C4-2B (cell line): ENCODE measurements around the gene PYCR2.
"Not testable (repeated sequence)": the region's sequence is repeated elsewhere in the genome, so short reads cannot be mapped to it uniquely, and the experiment has no call there.

Experiments used
- H3K27ac ChIP-seq: fragments of 450-650 bp; 2 replicates; pipeline ENCODE4 v1.5.1; 2017
- CTCF ChIP-seq: fragments of 450-650 bp; conservative IDR thresholded peaks from 2 replicates; pipeline ENCODE4 v1.5.1; 2017; ENCODE audit warnings: mild to moderate bottlenecking
- ZFX ChIP-seq: fragments of 450-650 bp; IDR thresholded peaks from 2 replicates; pipeline ENCODE4 v1.6.1; 2017

The PYCR2 gene

GRCh38 chr1:225934711-225935110 lies 10.7 kb upstream of the PYCR2 start:
- no peak overlapping the region for H3K27ac ChIP-seq
- TF ChIP-seq CTCF (no peak), ZFX (no peak)

- TF ChIP-seq CTCF: no peak
- no peak for TF ChIP-seq ZFX
- no peak overlapping the region for H3K27ac ChIP-seq
Measured at GRCh38 chr1:225933072-225933471, 9.0 kb upstream of the PYCR2 start.

- H3K27ac ChIP-seq: no peak overlapping the region
- no peak for TF ChIP-seq CTCF
- no peak for TF ChIP-seq ZFX
Measured at GRCh38 chr1:225931270-225932136, 7.5 kb upstream of the PYCR2 start.

GRCh38 chr1:225930566-225930965 lies 6.5 kb upstream of the PYCR2 start:
- TF ChIP-seq CTCF (no peak), ZFX (no peak)
- H3K27ac ChIP-seq: no peak overlapping the region

- not testable (repeated sequence) for H3K27ac ChIP-seq
Measured at GRCh38 chr1:225929462-225929861, 5.4 kb upstream of the PYCR2 start.

- no peak overlapping the region for H3K27ac ChIP-seq
- TF ChIP-seq ZFX: no peak
- TF ChIP-seq CTCF: no peak
Measured at GRCh38 chr1:225928186-225929175, 4.4 kb upstream of the PYCR2 start.

- no peak for TF ChIP-seq ZFX
- TF ChIP-seq CTCF: no peak
- H3K27ac ChIP-seq: no peak overlapping the region
Measured at GRCh38 chr1:225926551-225927113, 2.6 kb upstream of the PYCR2 start.
